Spleen (tissue), 7 donors: ENCODE data around the gene NMNAT2.

Experiments used
- CTCF ChIP-seq, 11 experiments: fragments of 200-600 bp in 7 of 11; fragments of 450-650 bp in 4 of 11; sonication (generic) in 4 of 11; IDR thresholded peaks in 8 of 11; conservative IDR thresholded peaks in 3 of 11; 1 replicate in 7 of 11; 2 replicates in 4 of 11; pipeline versions ENCODE4 v1.4.0 to v1.8.0; 2016 to 2021; ENCODE audit warnings: antibody characterized with exemption in 11 of 11, inconsistent platforms in 4 of 11, mild to moderate bottlenecking in 1 of 11
- POLR2A ChIP-seq, 3 donors: fragments of 450-650 bp; IDR thresholded peaks; one replicate each; pipeline ENCODE4 v1.5.1; 2017; ENCODE audit warnings: antibody characterized with exemption in 3 of 3, mild to moderate bottlenecking in 1 of 3
- POLR2AphosphoS5 ChIP-seq, 3 donors: sonication (generic); formaldehyde crosslinking; IDR thresholded peaks; one replicate each; pipeline ENCODE4 v1.5.1; 2017; ENCODE audit warnings: antibody characterized with exemption in 3 of 3
- donor health status: DM: no; HTN: no; CAD: no; lungs with moderate emphysema.
- donor health status: DM: no; HTN: no; CAD: no.
- donor health status: DM: no; HTN: no; CAD: no.

DNA sequence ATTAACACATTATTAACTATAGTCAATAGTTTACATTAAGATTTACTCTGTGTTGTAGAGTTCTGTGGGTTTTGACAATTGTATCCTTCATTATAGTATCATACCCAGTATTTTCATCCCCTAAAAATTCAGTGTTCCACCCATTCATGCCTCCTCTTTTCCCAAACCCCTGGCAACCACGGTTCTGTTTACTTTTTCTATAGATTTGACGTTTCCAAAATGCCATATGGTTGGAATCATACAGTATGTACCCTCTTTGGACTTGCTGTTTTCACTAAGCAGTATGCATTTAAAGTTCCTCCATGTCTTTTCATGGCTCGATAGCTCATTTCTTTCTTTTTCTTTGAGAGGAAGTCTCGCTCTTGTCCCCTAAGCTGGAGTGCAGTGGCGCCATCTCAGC, 122.7 kb downstream of the NMNAT2 start:
- TF ChIP-seq CTCF (IDR thresholded peaks at IDR 0.05 in 8 of 11, conservative IDR thresholded peaks at IDR 0.05 in 3 of 11) (no peak), POLR2AphosphoS5 (IDR thresholded peaks at IDR 0.05) (no peak), POLR2A (IDR thresholded peaks at IDR 0.05) (no peak)
